Stimulated activated CD4-positive, alpha-beta T cell treated with anti-CD3 and anti-CD28 coated beads, TNF-alpha, amount 100 ng/mL, for 4 hours (primary cell): ENCODE data around the gene ABRACL.

Source experiments
- DNase-seq, 3 experiments: peaks; one replicate each; pipeline ENCODE4 v3.0.0-alpha.2; 2020; ENCODE audit warnings: low read depth in 3 of 3

The ABRACL gene

GRCh38 chr6:139054001-139054400 lies 25.5 kb downstream of the ABRACL start:
- DNase-seq = no peak

DNA sequence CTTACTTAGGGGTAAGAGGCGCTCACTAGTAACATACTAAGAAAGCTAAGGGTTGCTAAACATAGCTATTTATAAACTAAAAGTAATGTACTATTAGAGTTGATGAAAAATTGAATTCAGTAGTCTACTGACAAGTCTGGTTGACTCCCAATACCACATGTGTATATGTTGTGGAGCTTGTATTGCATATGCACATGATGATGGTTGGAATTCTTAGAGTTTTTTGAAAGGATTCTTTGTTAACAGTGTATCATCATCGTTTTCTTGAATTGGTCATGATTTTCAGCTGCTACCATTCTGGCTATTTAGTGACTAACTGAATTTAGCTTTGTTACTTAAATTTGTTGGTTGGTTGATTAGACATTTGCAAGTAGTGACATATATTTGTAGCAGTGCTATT lies 27.2 kb downstream of the ABRACL start:
- no peak for DNase-seq

DNA sequence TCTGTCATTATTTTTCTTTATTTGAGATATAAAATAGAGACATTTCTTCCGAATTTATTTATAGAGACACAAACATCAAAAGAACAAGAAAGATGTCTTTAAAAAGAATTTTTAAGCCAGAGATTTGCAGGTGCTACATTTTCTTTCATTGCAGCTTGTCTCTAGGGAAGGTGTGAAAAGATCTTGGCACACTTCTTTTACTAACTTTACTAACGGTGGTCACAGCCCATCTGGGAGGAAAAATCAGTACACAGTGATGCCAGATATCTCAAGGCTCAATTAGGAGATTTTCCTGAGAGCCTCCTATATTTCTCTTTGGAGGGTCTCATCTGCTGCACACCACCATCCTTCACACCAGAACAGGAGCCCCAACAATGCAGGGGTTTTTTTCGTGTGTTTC lies 29.5 kb downstream of the ABRACL start:
- DNase-seq = no peak

DNA sequence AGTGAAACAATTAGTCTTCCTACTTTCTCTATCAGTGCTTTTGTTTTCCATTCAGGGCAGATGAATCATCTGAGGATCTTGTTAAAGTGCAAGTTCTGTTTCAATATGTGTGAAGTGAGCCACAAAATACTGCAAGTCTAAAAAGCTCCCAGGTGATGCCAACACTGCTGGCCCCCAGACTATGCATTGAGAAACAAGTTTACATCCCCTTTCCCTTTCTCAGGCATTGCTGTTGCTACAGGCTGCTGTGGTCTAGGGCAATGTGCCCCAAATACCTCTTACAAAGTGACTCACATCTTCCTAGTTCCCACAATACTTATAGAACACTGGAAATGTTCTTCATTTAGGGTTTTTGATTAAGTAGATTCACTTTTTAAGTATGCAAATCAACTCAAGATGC lies 31.8 kb downstream of the ABRACL start:
- no peak for DNase-seq

GRCh38 chr6:139062932-139063646 lies 34.5 kb downstream of the ABRACL start:
- DNase-seq = no peak

- DNase-seq = no peak
These were observed 36.6 kb downstream of the ABRACL start for GRCh38 chr6:139064981-139065665.

GRCh38 chr6:139066080-139066479 lies 37.5 kb downstream of the ABRACL start:
- DNase-seq = no peak

GRCh38 chr6:139068846-139069245 lies 40.3 kb downstream of the ABRACL start:
- DNase-seq = no peak

DNA sequence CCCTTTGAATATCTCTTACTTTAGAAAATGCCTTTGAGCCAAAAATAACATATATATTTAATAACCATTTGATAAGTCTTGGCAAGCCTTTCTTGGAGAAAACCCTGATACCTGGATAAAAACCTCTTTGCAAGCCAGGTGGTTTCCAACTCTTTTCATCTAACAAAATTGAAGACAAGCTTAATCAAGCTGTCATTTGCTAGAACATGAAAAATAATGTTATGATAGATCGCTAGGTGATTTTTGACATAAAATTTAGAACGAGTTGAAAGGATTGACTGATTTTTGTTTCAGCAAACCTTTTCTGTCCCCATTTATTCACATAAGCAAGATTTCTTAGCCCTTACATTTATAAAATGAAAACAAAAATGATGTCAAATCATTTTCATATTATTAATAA lies 44.6 kb downstream of the ABRACL start:
- no peak for DNase-seq

GRCh38 chr6:139079018-139079417 lies 50.5 kb downstream of the ABRACL start:
- DNase-seq = no peak

DNA sequence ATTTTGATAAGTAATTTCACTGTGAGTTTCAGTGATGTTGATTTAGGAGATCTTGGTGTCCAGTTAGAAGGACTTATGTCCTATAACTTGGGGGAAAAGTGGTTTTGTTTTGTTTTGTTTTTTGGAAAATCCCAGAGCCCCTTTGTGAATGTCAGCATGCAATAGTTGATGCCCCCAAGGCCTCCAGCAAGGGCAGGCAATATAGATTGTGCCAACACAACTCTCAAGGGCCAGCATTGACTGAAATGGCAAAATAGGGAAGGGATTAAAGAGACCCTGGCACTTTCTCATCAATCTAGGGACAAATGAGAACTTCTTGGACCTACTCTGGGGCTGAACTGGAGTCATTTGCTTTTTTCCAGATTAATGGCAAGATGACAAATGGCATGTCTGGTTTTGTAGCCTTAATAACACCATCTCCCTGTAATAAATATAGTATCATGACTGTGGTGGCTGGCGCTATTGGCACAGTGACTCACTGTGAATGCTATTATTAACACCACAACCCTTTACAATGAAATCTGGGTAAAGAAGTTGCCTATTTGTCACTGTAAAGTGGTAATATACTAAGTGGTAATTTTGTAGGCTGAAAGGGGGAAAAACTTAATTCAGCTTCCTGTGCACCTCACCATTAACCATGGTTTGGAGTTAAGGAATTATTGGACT lies 51.8 kb downstream of the ABRACL start:
- DNase-seq = no peak

- DNase-seq = no peak
These were observed 52.9 kb downstream of the ABRACL start for GRCh38 chr6:139081471-139081870.

GRCh38 chr6:139082370-139082769 lies 53.8 kb downstream of the ABRACL start:
- DNase-seq = no peak

DNA sequence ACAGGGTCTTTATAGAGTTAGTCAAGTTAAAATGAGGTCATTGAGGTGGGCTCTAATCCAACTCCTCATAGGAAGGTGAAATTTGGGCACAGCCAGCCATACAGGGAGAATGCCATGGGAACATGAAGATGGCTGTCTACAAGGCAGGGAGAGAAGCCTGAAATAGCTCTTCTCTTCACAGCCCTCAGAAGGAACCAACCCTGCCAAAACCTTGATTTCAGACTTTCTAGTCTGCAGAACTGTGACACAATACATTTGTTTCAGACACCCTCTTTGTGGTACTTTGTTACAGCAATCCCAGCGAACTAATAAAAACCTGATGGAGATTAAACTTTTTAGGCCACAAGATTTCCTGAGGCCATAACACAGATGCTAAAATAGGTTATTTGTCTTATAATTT lies 63.3 kb downstream of the ABRACL start:
- no peak for DNase-seq
